Ramos (cell line): ENCODE results near the gene PRDX2.

Source experiments
- in situ Hi-C: fragments of 300-500 bp; cut with MboI; formaldehyde crosslinking; loops from one replicate; pipeline ENCODE4 v1.14.3; 2022; ENCODE audit warnings: low sequenced_read_pairs; ENCODE audit not compliant: unreplicated experiment

The PRDX2 gene

GRCh38 chr19:12793290-12794195 lies 8.1 kb downstream of the PRDX2 start:
- in situ Hi-C loops: no loop called here

DNA sequence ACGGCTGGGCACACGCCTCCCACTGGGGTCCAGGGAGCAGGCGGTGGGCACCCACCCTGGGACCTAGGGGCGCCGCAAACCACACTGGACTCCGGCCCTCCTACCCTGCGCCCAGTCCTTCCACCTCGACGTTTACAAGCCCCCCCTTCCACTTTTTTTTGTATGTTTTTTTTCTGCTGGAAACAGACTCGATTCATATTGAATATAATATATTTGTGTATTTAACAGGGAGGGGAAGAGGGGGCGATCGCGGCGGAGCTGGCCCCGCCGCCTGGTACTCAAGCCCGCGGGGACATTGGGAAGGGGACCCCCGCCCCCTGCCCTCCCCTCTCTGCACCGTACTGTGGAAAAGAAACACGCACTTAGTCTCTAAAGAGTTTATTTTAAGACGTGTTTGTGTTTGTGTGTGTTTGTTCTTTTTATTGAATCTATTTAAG lies 8.7 kb downstream of the PRDX2 start:
- in situ Hi-C loops: no loop called here

- in situ Hi-C loops: no loop called here
Observed at GRCh38 chr19:12792051-12792852, 9.3 kb downstream of the PRDX2 start.

DNA sequence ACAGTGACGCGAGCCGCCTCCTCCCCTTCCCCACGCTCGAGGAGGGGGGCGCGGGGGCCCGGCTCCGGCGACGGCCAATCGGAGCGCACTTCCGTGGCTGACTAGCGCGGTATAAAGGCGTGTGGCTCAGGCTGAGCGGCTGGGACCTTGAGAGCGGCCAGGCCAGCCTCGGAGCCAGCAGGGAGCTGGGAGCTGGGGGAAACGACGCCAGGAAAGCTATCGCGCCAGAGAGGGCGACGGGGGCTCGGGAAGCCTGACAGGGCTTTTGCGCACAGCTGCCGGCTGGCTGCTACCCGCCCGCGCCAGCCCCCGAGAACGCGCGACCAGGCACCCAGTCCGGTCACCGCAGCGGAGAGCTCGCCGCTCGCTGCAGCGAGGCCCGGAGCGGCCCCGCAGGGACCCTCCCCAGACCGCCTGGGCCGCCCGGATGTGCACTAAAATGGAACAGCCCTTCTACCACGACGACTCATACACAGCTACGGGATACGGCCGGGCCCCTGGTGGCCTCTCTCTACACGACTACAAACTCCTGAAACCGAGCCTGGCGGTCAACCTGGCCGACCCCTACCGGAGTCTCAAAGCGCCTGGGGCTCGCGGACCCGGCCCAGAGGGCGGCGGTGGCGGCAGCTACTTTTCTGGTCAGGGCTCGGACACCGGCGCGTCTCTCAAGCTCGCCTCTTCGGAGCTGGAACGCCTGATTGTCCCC lies 10.1 kb downstream of the PRDX2 start, which contains the start of gene JUNB:
TSS of gene JUNB (plus strand) at position 142 of the 706 bp plus-strand sequence. CDS start at position 428, 286 bp downstream.
- in situ Hi-C loops: no loop called here

- in situ Hi-C loops: no loop called here
Observed at GRCh38 chr19:12790628-12791344, 10.8 kb downstream of the PRDX2 start.

GRCh38 chr19:12789904-12790619 lies 11.5 kb downstream of the PRDX2 start:
- in situ Hi-C loops: no loop called here

GRCh38 chr19:12789098-12789903 lies 12.3 kb downstream of the PRDX2 start:
- in situ Hi-C loops: no loop called here

- in situ Hi-C loops: no loop called here
Observed at GRCh38 chr19:12788682-12789097, 12.9 kb downstream of the PRDX2 start.

- in situ Hi-C loops: no loop called here
Observed at GRCh38 chr19:12788042-12788681, 13.4 kb downstream of the PRDX2 start.

- in situ Hi-C loops: no loop called here
Observed at GRCh38 chr19:12787458-12787857, 14.1 kb downstream of the PRDX2 start.

DNA sequence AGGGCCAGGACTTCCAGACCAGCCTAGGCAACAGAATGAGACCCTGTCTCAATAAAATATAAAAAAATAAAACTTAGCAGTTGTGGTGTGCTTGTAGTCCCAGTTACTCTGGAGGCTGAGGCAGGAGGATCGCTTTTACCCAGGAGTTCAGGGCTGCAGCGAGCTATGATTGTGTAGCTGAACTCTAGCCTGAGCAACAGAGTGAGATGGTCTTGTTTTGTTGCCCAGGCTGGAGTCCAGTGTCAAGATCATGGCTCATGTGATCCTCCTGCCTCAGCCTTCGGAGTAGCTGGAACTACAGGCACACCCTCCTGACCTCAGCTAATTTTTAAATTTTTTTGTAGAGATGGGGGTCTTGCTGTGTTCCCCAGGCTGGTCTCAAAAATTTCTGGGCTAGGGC lies 14.6 kb downstream of the PRDX2 start:
- in situ Hi-C loops: no loop called here

DNA sequence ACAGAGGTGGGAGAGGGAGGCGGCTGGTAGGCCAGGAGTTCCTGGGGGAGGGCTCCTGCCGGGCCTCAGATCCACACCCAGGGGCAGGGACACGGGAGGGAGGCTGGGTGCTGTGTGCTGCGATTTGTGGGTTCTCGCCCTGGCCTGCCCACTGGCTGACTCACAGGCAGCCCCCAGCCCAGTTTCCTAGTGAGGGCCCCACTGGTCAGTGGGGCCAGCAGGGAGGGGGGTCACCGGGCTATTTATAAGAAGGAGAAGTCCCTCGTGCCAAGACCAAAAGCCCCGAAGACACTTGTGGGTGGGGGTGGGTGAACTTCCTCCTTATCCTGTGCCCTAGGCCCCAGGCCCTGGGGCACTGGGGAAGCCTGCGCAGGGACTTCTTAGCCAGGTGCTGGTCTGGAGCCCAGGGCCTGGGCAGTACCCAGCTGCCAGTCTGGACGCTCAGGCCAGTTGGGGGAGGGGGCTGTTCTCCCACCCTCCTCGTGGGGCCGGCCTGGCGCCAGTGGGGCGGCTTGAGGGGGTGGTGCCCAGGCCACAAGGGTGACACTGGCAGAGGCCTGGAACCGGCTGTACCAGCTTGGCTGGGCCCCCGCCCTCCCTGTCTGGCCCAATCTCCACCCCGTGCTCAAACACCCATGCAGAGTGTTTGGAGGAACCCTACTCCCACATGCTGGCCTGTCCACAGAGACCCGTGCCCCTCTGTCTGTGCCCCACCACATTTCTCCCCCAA lies 15.3 kb downstream of the PRDX2 start:
- in situ Hi-C loops: no loop called here

DNA sequence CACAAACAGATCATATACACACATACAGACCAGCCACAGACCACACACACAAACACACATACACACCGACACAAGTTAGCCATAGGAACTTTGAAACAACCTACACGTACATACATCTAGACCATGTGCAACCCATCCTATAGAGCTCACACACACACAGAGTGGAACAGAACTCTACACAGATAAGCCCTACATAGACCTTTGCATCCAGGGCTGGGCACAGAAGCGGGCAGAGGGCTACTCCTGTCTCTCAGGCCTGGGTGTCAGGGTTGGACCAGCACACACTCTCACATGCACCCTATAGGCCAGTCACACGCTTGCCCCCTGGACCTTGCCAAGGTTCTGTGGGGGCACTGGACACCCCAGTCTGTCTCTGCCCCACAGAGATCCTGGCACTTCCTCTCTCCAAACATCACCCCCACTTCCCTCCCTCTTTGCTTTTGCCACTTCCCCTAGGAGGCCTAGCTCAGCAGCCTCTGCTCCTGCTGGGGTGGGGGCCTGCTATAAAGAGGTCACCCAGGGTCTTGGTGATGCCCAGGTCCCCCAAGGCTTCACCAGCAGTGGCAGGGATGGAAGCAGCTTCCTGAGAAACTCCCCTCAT lies 16.1 kb downstream of the PRDX2 start:
- in situ Hi-C loops: no loop called here

- in situ Hi-C loops: no loop called here
Observed at GRCh38 chr19:12784871-12785430, 16.6 kb downstream of the PRDX2 start.

DNA sequence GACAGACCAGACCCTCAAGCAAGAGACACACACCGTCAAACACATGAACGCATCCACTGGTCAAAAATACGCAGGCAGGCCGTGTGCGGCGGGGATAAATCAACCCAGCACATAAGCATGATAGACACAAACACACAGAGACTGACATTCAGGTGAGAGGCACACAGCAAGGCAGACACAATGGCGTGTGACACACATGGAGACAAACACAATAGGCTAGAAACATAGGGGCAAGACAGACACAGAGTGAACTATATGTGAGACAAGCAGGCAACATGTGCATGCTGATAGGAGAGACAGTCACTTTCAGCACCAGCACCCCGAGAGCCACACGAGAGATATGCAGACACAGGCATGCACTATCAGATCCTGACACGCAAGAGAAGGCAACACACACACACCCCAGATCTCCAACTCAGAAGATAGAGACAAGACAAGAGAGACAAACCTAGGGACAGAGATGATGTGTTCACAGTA lies 17.2 kb downstream of the PRDX2 start:
- in situ Hi-C loops: no loop called here

DNA sequence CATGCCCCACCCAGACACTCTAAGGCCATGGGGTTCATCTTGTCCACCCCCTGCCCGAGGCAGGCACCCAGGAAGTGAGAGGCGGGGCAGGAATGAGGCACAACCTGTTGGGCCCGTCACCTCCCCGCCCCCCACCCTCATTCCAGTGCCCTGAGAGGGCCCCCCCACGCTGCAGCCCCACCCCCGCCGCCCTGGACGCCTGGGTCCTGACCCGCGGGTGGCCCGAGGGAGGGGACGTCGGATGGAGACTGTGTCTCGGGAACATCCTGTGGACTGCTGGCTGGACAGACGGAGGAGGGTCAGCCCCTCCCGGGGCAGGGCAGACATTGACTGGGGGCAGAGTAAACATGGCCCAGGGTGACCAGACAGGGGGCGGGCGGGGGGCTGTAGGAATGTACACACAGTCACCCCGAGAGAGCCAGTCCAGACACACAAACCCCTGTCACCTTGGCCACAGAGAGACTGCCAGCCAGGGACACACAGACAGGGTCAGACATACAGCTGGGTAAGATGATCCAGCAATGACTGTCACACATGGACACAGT lies 17.7 kb downstream of the PRDX2 start:
- in situ Hi-C loops: no loop called here
